ENCODE measurements around the gene AOC3. TPM values are rescaled to one million over a fixed set of nuclear protein-coding genes. Genes with fewer than 3 reads are reported as not detected.

The AOC3 gene
- total RNA-seq, 1 donor from 2014 or later = 16.2 TPM

DNA sequence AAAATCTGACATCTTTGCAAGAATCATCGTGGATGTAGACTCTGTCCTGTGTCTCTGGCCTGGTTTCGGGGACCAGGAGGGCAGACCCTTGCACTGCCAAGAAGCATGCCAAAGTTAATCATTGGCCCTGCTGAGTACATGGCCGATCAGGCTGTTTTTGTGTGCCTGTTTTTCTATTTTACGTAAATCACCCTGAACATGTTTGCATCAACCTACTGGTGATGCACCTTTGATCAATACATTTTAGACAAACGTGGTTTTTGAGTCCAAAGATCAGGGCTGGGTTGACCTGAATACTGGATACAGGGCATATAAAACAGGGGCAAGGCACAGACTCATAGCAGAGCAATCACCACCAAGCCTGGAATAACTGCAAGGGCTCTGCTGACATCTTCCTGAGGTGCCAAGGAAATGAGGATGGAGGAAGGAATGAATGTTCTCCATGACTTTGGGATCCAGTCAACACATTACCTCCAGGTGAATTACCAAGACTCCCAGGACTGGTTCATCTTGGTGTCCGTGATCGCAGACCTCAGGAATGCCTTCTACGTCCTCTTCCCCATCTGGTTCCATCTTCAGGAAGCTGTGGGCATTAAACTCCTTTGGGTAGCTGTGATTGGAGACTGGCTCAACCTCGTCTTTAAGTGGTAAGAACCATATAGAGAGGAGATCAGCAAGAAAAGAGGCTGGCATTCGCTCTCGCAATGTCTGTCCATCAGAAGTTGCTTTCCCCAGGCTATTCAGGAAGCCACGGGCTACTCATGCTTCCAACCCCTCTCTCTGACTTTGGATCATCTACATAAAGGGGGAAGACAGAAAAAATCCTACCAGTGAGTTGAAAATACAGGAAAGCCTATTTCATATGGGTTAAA is 49.7 kb downstream of the AOC3 start, which contains the start of gene G6PC1:
Gene G6PC1, plus strand, starts transcription at position 340 of the 872 bp plus-strand sequence. Its CDS starts 78 bp downstream, at position 418.
- no peaks in the 10 kb centered on the region for H3K9me3 ChIP-seq (ENCODE audit: control insufficient read depth in 3 of 3, low read length in 3 of 3)
- H3K27ac ChIP-seq (ENCODE audit: low read depth, low read length) = no peak within 1 kb of the TSS
- no peak within 1 kb of the TSS for H3K9ac ChIP-seq (ENCODE audit: low read depth in 1 of 3, low read length in 3 of 3)
- H3K4me3 ChIP-seq (ENCODE audit: low read length in 3 of 3) = no peak within 1 kb of the TSS
- no peaks in the 10 kb centered on the region for H3K36me3 ChIP-seq (ENCODE audit: control insufficient read depth in 3 of 3, insufficient read depth in 3 of 3, low read length in 3 of 3)
- peaks cover 0 to 3% (median 0%) of the 10 kb centered on the region in 3 donors for H3K27me3 ChIP-seq (ENCODE audit: control insufficient read depth in 3 of 3, insufficient read depth in 3 of 3, low read length in 3 of 3)
- peaks cover 0 to 3% (median 0%) of the 10 kb centered on the region in 3 donors for H3K4me1 ChIP-seq (ENCODE audit: control insufficient read depth in 3 of 3, insufficient read depth in 3 of 3, low read length in 3 of 3)

DNA sequence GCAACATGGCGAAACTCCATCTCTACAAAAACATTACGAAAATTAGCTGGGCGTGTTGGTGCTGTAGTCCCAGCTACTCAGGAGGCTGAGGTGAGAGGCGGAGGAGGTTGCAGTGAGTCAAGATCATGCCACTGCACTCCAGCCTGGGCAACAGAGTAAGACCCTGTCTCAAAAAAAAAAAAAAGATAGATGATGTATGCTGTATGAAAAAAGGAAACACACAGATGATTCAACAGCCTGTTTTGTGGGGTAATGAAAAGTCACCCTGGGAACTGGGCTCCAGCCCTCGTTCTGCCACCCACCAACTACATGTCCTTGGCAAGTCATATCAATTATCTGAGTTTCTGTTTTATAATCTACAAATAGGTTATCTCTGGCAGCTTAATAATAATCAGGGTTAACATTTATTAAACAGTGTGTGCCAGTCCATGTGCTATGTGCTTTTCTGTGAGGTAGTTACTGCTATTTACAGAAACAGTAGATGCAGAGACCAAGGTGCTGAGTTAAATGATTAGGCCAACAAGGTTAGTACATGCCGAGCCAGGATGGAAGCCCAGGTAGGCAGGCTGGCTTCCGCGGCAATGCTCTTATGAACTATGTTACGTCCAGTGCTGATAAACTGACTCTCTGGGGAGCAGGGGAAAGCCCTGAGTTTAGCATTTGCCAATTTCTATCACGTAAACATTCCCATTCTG is 50.7 kb downstream of the AOC3 start:
- Histone ChIP-seq H3K27ac (ENCODE audit: low read depth, low read length) (no peak overlapping the region), H3K4me3 (ENCODE audit: low read length in 3 of 3) (no peak overlapping the region), H3K9ac (ENCODE audit: low read depth in 1 of 3, low read length in 3 of 3) (no peak overlapping the region), H3K27me3 (ENCODE audit: control insufficient read depth in 3 of 3, insufficient read depth in 3 of 3, low read length in 3 of 3) (peaks cover 0 to 3% (median 0%) of the 10 kb centered on the region in 3 donors), H3K9me3 (ENCODE audit: control insufficient read depth in 3 of 3, low read length in 3 of 3) (no peaks in the 10 kb centered on the region), H3K4me1 (ENCODE audit: control insufficient read depth in 3 of 3, insufficient read depth in 3 of 3, low read length in 3 of 3) (peaks cover 0 to 3% (median 0%) of the 10 kb centered on the region in 3 donors), H3K36me3 (ENCODE audit: control insufficient read depth in 3 of 3, insufficient read depth in 3 of 3, low read length in 3 of 3) (no peaks in the 10 kb centered on the region)

DNA sequence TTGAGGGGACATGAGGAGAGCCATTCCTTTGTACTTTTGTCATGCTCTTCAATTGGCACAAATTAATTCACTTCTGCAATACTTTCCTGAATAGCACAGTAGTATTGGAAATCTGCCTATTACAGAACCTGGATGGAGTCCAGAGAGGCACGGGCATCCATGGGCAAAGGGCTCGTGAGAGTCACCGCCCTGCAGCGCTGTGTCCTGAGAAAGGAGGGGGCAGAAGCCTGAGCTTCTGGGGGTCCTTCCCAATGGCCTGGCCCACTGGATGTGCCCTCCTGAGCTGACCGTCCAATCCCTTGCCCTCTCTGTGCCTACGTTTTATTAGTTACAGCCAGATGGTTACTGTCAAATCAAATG is 53.1 kb downstream of the AOC3 start:
- Histone ChIP-seq H3K27ac (ENCODE audit: low read depth, low read length) (no peak overlapping the region), H3K9me3 (ENCODE audit: control insufficient read depth in 3 of 3, low read length in 3 of 3) (no peaks in the 10 kb centered on the region), H3K36me3 (ENCODE audit: control insufficient read depth in 3 of 3, insufficient read depth in 3 of 3, low read length in 3 of 3) (no peaks in the 10 kb centered on the region), H3K27me3 (ENCODE audit: control insufficient read depth in 3 of 3, insufficient read depth in 3 of 3, low read length in 3 of 3) (peaks cover 0 to 4% (median 3%) of the 10 kb centered on the region in 3 donors), H3K9ac (ENCODE audit: low read depth in 1 of 3, low read length in 3 of 3) (no peak overlapping the region), H3K4me1 (ENCODE audit: control insufficient read depth in 3 of 3, insufficient read depth in 3 of 3, low read length in 3 of 3) (peaks cover 0 to 3% (median 0%) of the 10 kb centered on the region in 3 donors), H3K4me3 (ENCODE audit: low read length in 3 of 3) (no peak overlapping the region)

DNA sequence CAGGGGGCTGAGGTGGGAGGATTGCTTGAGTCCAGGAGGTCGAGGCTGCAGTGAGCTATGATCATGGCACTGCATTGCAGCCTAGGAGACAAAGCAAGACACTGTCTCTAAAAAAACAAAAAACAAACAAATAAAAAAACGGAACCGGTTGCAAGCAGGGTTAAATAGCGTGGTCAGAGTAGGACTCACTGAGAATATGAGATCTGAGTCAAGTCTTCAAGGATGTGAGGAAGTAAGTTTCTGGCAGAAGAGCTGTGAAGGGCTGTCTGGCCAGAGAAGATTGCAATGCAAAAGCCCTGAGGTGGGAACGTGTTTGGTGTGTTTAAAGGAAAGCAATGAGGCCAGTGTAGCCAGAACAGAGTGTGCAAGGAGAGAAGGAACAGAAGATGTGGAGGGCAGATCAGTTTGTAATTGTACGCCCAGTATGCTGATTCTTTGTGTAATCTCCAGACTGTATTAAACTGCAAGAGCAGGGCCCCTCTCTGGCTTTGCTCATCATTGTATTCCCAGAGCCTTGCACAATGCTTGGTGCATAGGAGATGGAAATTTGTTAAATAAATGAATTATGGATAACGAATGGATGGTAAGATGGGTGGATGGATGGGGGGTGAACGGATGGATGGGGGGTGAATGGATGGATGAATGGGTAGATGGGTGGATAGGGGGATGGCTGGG is 55.9 kb downstream of the AOC3 start:
- Histone ChIP-seq H3K27me3 (ENCODE audit: control insufficient read depth in 3 of 3, insufficient read depth in 3 of 3, low read length in 3 of 3) (peaks cover 3 to 8% (median 7%) of the 10 kb centered on the region in 3 donors), H3K9me3 (ENCODE audit: control insufficient read depth in 3 of 3, low read length in 3 of 3) (no peaks in the 10 kb centered on the region), H3K4me1 (ENCODE audit: control insufficient read depth in 3 of 3, insufficient read depth in 3 of 3, low read length in 3 of 3) (peaks cover 0 to 3% (median 0%) of the 10 kb centered on the region in 3 donors), H3K36me3 (ENCODE audit: control insufficient read depth in 3 of 3, insufficient read depth in 3 of 3, low read length in 3 of 3) (no peaks in the 10 kb centered on the region), H3K9ac (ENCODE audit: low read depth in 1 of 3, low read length in 3 of 3) (no peak overlapping the region), H3K4me3 (ENCODE audit: low read length in 3 of 3) (no peak overlapping the region), H3K27ac (ENCODE audit: low read depth, low read length) (no peak overlapping the region)

Small RNAs within 50 kb of the gene (small RNA-seq; reads per million reads assigned to genes)
- gene MIR6781 (not detected), gene RNU6-287P (not detected)

Other genes starting within 250 kb of the AOC3 start
- gene RETREG3, start 241.8 kb upstream of the AOC3 start, total RNA-seq = 47.5 TPM
- 13.0 TPM for gene TUBG1, start 241.5 kb upstream of the AOC3 start, total RNA-seq
- gene TUBG2, start 191.9 kb upstream of the AOC3 start, total RNA-seq = 1.6 TPM
- gene PLEKHH3, start 174.2 kb upstream of the AOC3 start, total RNA-seq = 20.4 TPM
- gene CCR10, start 169.4 kb upstream of the AOC3 start, total RNA-seq = 0.52 TPM
- 8.9 TPM for gene CNTNAP1, start 168.7 kb upstream of the AOC3 start, total RNA-seq
- 13.0 TPM for gene EZH1, start 106.2 kb upstream of the AOC3 start, total RNA-seq
- gene RAMP2, start 90.0 kb upstream of the AOC3 start, total RNA-seq = 16.2 TPM
- gene VPS25, start 77.8 kb upstream of the AOC3 start, total RNA-seq = 38.6 TPM
- gene WNK4, start 70.6 kb upstream of the AOC3 start, total RNA-seq = not detected
- 99.2 TPM for gene COA3, start 52.5 kb upstream of the AOC3 start, total RNA-seq
- gene CNTD1, start 52.3 kb upstream of the AOC3 start, total RNA-seq = 1.0 TPM
- gene BECN1, start 26.9 kb upstream of the AOC3 start, total RNA-seq = 44.9 TPM
- gene PSME3, start 17.8 kb upstream of the AOC3 start, total RNA-seq = 31.8 TPM
- gene AOC2, start 6.6 kb upstream of the AOC3 start, total RNA-seq = 0.52 TPM
- not detected for gene G6PC1, start 49.6 kb downstream of the AOC3 start, total RNA-seq
- 31.8 TPM for gene AARSD1, start 113.3 kb downstream of the AOC3 start, total RNA-seq
- 28.2 TPM for gene PTGES3L, start 128.9 kb downstream of the AOC3 start, total RNA-seq
- 6.8 TPM for gene RUNDC1, start 129.4 kb downstream of the AOC3 start, total RNA-seq
- 1,695 TPM for gene RPL27, start 147.2 kb downstream of the AOC3 start, total RNA-seq
- 11.5 TPM for gene IFI35, start 155.6 kb downstream of the AOC3 start, total RNA-seq
- 40.2 TPM for gene VAT1, start 171.2 kb downstream of the AOC3 start, total RNA-seq
- under 0.01 TPM for gene RND2, start 174.0 kb downstream of the AOC3 start, total RNA-seq